HG03066 (cell line): ENCODE data around the gene MICAL2.

ENCODE experiments used
- ATAC-seq: cut with Tn5 transposase; IDR thresholded peaks from one replicate; pipeline ENCODE4 v1.9.1; 2021; ENCODE audit warnings: low read depth; ENCODE audit not compliant: unreplicated experiment

The MICAL2 gene

DNA sequence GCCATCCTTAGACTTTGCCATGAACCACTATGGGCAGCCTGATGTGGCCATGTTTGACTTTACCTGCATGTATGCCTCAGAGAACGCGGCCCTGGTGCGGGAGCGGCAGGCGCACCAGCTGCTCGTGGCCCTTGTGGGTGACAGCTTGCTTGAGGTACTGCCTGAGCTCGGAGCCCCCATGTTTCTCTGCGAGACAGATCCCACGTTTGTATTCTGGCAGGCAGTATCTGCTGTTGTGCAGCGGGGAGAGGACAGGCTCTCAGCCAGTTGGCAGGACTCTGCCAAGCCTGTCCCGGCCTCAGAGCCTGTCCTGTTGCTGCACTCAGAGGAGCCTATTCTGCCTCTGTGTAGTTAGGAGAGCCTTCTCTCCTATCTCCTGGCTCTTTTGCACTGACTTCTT lies 109.9 kb downstream of the MICAL2 start:
- ATAC-seq = no peak

DNA sequence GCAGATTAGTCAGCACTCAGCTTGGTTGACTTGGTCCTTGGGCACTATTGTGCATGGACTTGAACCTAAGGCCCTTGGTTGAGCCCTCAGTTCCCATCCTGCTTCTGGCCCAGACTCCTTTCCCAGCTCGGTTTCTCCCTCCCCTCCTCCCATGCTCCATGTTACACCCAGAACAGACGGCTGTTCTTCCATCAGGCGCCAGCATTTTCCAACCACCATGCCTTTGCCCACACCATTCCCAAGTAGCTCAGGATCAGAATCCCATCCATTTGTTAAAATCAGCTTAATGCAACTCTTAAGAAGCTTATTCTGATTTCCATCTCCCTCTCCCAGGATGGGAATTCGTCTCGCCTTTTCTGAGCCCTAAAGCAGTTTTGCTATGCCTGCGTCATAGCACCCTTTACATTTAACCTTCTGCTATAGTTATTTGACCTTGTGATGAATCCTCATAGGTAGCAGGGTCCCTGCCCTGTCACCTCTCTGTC lies 110.7 kb downstream of the MICAL2 start:
- ATAC-seq = no peak

DNA sequence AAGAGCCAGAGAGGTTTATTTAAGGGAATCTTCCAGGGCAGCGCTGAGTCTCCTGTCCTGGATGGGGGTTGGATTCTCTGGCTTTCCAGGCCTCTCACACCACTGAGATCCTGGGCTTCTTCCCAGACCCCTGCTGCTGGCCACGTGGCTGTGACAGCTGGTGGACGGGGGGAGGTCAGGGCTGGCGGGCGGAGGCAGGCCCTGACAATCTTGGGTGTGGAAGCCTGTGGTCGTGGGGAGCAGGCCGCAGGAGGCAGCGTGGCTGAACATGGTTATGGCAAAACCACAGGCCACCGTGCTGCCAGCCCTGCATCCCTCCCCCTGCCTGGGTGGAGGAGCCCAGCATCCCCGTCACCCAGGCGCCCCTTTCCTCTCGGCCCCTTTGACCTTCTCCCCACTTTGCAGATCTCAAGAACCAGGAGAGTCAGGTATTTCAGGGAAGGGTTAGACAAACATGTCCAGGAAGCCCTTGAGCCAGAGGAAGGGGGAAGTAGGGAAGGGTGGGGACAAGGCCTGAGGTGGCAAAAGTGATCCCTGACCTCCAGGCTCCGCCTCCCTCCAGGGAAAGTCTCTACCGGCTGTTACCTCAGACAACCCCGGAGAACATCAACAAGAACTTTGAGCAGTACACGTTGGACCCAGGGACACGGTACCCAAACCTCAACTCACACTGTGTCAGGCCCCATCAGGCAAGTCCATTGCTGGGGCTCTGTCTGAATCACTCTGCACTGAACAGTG lies 111.8 kb downstream of the MICAL2 start:
- ATAC-seq = no peak

DNA sequence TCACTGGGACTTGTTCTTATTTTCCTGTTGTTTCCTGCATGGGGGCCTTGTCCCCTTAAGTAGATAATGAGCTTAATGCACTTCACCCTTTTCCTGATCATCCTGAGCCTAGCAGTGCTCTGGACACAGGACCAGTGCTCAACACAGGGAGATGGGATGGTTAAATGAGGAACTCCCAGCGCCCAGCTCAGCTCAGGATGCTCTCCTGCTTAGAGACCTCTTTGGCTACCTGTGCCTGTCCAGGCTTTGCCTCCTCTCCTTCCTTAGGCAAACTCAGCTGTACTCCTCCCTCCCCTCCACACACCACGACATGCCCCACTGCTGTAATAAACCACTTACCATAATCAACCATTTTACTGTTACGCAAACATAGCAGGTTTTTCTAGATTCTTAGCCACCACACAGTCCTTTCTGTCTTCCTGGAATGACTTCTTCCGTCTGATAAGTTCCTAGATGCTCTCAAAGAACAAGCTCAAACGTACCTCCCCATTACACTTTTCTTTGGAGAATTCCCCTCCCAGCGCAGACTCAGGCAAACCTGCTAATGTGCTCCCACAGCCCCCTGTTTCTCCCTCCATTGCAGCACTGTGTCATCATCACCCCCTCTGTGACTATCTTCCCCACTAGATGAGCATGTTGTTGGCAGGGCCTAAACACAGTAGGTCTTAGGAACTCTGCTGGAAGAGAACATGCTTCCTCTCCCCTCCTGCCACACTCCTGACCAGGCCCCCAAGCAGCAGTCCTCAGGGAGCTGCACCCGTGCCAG lies 113.6 kb downstream of the MICAL2 start:
- ATAC-seq = peak; percentile 12

DNA sequence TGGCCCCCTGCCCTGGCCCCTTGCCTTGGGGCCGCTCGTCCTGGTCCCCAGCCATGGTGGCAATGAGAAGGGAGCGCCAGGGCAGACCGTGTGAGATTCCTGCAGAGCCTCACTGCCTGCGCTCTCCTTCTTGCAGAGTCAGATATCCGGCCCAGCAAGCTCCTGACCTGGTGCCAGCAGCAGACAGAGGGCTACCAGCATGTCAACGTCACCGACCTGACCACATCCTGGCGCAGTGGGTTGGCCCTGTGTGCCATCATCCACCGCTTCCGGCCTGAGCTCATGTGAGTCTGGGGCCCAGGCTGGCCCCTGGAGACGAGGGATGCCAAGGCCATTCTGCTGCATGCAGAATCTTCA lies 114.1 kb downstream of the MICAL2 start:
- ATAC-seq = peak; percentile 95

DNA sequence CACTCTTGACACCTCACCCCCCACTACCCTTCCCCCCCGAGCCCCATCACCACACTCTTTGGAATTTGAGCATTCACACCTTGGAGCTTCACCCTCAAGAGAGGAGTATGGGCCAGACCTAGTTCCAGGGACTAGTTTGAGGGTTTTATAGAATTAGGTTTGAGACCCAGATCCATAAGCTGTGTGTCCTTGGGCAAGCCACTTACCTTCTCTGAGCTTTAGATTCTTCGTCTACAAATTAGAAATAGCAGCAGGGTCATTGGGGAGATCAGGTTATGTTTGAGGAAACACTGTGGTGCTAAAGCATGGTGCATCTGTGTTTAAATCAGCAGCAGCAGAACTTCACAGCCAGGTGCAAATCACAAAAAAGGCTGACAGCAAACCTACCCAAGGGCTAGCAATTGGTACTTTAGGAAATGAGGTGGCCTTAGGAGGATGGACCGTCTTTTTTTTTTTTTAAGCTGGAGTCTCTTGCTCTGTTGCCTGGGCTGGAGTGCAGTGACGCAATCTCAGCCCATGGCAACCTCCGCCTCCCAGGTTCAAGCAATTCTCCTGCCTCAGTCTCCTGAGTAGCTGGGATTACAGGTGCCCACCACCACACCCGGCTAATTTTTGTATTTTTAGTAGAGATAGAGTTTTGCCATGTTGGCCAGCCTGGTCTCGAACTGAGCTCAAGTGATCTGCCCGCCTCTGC lies 114.8 kb downstream of the MICAL2 start:
- ATAC-seq = no peak

DNA sequence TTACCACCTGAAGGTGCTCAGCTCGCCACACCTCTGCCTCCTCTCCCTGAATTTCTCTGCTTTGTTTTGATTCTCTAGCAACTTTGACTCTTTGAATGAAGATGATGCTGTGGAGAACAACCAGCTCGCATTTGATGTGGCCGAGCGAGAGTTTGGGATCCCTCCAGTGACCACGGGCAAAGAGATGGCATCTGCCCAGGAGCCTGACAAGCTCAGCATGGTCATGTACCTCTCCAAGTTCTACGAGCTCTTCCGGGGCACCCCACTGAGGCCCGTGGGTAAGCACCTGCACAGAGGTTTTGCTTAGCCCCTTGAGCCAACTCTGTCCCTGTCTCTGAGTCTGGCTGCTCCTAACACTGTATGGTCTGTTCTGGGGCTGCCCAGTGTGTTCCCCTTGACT lies 115.7 kb downstream of the MICAL2 start:
- no peak for ATAC-seq

DNA sequence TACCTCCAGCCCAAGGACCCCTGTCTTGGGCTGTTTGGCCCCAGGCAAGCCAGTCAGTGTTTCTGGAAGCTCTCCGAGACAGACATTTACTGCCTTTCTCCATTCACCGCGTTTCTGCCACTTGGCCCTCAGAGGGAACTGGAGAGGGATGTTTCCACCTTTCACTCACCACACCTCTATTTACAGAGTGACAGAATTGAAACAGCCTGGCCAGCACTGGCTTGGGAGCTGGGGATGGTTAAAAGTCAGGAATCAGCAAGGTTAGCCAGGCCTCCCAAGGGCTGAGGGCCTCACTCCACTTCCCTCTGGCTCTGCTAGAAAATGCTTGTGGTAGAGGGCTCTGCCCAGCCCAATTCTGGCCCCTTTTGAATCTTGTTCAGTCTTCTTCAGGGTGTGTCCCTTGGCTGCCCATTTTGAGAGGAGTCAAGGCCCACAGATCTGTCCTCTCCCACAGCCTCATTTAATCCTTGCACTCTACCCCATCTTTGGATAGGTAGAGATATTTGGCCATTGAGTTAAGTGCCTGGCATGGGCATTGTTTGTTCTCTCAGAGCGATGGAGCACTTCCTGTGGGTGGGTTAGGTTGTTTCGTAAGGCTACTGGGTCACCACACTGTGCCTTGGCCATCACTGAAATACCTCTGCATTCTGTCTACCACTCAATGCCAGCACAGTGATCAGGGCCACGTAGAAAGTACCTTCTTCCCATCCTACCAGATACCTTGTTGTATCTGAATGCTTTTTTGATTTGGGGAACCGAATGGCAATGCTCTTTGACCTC lies 119.2 kb downstream of the MICAL2 start:
- ATAC-seq = no peak

DNA sequence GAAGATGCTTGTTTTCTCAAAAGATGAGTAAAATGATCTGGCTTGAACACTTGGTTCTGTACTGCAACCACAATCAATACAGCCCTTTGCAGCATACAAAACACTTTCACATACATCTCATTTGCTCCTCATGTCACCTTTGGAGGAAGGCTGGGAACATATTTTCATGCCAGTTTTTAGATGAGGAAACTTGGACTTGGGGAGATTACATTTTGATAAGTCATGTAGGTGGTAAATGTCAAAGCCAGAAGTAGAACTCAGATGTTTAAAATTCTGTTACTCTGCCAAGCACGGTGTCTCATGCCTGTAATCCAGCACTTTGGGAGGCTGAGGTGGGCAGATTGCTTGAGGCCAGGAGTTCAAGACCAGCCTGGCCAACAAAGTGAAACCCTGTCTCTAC lies 121.8 kb downstream of the MICAL2 start:
- ATAC-seq = no peak

DNA sequence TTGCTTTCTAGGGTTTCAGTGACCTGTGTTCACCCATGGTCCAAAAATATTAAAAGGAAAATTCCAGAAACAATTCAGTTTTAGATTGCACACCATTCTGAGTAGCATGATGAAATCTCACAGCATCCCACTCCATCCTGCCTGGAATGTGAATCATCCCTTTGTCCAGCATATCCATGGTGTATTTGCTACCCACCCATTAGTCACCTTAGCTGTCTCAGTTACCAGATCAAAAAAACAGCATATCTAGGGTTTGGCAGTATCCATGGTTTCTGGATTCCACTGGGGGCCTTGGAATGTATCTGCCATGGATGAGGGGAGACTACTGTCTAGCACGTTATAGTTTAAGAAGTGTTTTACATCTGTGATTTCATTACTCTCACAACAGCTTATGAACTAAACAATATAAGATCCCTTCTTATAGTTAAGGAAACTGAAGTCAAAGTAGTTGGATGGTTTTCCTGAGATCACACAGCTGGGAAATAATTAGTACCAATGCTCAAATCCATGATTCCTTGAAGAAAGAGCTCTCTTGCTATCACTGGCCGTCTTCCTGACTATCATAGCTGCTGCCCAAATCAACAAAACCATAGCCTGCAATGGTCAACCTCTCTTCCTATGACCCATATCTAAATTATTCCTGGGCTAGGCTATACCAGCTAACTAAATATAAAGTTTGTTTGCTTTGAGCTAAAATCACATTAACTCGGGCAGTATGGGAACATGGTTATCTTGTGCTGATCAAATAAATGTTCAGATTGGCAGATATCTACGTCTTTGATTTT lies 122.6 kb downstream of the MICAL2 start:
- no peak for ATAC-seq

DNA sequence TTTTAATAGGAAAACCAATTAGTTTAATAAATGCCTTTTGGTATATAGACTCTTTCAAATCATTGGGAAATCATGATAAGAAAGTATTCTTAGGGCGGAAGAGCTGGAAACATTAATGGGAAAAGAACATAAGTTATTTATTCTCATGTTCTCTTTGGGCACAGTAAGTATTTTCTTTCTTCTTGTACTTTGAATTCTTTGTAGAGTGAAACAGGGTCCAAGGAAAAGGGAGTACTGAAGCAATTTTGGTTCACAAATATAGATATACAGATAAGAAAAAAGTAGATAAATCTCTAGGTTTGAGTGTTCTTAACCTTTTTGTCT lies 123.2 kb downstream of the MICAL2 start:
- no peak for ATAC-seq

DNA sequence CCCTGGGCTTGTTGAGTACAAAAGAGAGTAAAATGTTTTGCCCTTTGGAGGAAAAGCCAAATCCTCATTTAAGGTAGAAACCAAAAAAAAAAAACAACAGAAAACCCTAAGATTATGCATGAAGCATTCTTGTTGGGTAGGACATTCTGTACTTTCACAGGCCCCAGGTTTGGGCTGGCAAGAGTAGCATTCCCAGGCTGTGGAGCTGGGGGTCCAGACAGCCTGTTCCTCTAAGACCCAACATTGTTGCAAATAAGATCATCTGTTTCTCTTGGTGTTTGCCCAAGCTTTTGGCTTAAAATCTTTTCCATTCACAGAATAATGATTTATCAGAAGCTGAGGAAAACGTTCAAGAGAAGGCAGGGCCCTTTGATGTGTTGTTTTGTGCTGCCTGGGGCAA lies 123.8 kb downstream of the MICAL2 start:
- ATAC-seq = no peak

DNA sequence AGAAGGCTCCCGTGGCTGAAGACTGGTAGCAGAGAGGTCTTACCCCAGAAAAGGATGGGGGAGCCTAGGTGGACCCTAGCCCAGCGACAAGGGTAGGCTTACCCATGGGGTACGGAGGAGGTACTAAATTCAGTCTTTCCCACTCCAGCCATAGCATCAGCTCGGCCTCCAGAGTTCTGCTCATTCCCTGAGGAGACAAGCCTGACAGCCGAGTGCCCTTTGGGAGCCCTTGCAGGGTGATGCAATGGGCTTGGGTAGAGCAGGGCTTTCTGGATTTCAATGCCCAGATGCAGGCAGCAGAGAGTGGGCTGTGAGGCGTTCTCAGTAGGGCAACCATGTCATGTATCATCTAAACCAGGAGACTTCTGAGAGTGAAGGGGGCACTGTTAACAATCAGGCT lies 124.7 kb downstream of the MICAL2 start:
- no peak for ATAC-seq

DNA sequence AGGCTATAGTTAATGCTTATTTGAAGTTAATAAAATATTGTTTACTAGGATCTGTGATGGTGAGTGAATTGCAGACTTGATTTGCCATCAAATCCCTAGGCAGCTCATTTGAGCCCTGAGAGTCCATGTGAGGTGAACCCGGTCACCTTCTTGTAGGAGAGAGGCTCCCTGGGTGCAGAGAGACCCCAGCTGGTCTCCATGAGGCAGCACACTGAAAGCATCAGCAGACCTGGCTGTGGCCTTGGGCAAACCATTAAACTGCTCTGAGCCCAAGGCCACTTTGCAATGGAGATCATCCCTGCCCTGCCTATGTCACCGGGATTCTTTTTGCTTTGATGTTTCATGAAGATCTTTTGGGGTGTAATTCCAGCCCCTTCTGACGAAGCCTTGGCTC lies 125.2 kb downstream of the MICAL2 start:
- peak; percentile 18 for ATAC-seq

DNA sequence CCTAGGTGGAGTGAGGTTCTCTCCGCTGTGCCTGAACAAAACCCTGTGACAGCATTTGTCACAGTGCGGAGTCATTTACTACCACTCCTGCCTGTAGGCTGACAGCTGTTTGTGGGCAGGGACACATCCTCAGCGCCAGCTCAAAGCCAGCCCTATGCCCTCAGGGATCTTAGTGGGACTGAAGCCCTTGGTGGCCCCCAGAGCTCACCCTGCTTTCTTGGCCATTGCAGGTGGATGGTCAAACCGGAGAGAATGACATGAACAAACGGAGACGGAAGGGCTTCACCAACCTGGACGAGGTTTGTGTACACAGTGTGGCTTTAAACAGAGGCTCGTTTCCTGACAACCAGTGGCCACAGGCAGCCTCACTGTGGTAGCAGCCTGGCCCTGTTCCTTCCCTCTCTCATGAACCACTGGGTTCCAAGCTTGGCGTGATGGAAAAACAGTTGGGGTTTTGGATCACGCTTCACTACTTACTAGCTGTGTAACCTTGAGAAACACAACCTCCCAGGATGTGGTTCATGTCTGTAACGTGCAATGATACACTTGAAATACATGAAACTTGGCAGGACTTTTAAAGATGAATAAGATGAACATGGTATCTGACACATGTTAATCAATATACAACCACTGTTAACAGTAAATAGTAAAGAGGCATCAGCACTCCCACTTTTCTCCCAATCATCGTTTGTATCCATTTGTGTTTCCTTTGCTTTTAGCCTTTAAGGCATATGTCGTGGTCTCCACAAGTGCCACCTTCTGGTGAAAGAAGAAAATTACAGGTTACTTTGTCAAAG lies 125.8 kb downstream of the MICAL2 start:
- peak; percentile 75 for ATAC-seq

DNA sequence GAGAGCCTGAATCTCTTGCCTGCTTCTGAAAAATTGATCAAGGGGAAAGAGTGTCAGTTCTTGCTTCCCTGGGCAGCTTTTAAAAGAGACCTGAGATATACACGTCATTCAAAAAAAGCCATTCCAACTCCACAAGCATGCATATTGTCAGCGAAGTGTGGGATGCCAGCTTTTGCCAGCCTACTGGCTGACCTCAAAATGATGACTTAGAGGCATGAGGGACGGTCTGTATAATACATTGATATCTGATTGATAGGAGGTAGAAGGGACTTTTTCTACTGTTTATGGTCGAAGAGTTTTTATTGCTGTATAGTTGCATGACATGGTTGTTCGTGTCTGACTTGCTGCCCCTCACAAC lies 126.3 kb downstream of the MICAL2 start:
- no peak for ATAC-seq

DNA sequence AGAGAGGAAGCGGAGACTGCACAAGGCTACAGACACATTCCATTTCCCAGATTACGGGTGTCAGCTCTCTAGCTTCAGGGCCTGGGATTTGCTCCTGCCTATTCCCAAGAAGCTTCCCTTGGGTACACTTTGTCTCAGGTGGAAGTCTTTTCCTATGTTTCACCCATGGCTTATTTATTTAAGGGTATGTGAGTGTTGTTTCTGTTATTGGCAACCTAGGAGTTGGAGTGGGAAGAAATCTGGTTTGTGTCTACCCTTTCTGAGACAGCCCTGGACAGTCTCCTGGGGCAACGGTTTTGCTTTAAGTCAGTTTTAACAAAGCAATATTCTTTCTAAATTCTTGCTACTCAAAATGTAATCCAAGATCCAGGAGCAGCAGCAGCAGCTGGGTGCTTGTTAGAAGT lies 127.0 kb downstream of the MICAL2 start:
- no peak for ATAC-seq

DNA sequence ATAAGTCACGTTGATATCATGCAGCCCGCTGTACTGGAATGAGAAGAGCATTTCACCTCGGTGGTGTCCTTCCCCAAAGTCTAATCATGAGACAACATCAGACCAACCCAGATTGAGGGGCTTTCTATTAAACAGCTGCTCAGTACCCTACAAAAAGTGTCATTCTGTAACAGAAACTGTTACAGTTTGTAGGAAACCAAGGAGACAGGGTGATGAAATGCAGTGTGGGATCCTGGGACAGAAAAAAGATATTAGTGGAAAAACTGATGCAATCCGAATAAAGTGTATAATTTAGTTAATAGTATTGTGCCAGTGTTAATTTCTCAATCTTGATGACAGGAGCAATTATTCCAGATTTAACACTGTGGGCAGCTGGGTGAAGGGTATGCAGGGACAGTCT lies 128.0 kb downstream of the MICAL2 start:
- no peak for ATAC-seq

DNA sequence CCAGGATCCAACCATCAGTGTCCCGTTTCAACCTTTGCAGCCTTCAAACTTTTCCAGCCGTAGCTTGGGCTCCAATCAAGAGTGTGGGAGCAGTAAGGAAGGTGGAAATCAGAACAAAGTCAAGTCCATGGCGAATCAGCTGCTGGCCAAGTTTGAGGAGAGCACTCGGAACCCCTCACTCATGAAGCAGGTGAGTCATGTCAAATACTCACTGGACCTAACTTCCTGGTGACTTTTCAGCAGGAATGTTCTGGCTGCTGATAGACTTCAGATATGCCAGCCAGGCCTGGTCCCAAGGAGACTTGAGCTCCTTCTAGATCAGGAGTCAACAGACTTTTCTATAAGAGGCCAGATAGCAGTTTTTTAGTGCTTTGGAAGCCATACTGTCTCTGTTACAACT lies 129.0 kb downstream of the MICAL2 start:
- no peak for ATAC-seq
